T-helper 2 cell treated with Interferon-gamma antibody and Interleukin-4, amounts not matched to agents 5 μg/mL and 100 μg/mL, for 36 hours (primary cell): ENCODE data around the gene OSBPL3.

Experiments
- DNase-seq: peaks from one replicate; pipeline ENCODE4 v3.0.0; 2021; ENCODE audit warnings: low spot score
- H3K27ac Mint-ChIP-seq: one replicate; pipeline ENCODE4 v1.8.0; 2021; ENCODE audit warnings: mild to moderate bottlenecking, mixed read lengths
- H3K27me3 Mint-ChIP-seq: one replicate; pipeline ENCODE4 v1.8.0; 2021; ENCODE audit warnings: low read depth, mixed read lengths
- H3K36me3 Mint-ChIP-seq: one replicate; pipeline ENCODE4 v1.8.0; 2021; ENCODE audit warnings: low read depth, mixed read lengths
- H3K4me1 Mint-ChIP-seq: one replicate; pipeline ENCODE4 v1.8.0; 2021; ENCODE audit warnings: low read depth, mixed read lengths
- H3K4me3 Mint-ChIP-seq: one replicate; pipeline ENCODE4 v1.8.0; 2022; ENCODE audit warnings: mild to moderate bottlenecking, moderate library complexity, mixed read lengths
- H3K9me3 Mint-ChIP-seq: one replicate; pipeline ENCODE4 v1.8.0; 2021; ENCODE audit warnings: mixed read lengths

Gene OSBPL3

GRCh38 chr7:24833549-24833948 is 146.4 kb downstream of the OSBPL3 start:
- no peak overlapping the region for H3K4me3 Mint-ChIP-seq
- peaks cover 73% of the 10 kb centered on the region for H3K36me3 Mint-ChIP-seq
- H3K27me3 Mint-ChIP-seq, result no peaks in the 10 kb centered on the region
- peak overlapping the region; percentile 47 for H3K27ac Mint-ChIP-seq
- peaks cover 59% of the 10 kb centered on the region for H3K4me1 Mint-ChIP-seq
- no peak for DNase-seq
- H3K9me3 Mint-ChIP-seq, result no peaks in the 10 kb centered on the region

- H3K4me3 Mint-ChIP-seq, result no peak overlapping the region
- peaks cover 65% of the 10 kb centered on the region for H3K4me1 Mint-ChIP-seq
- H3K27ac Mint-ChIP-seq, result no peak overlapping the region
- H3K27me3 Mint-ChIP-seq, result no peaks in the 10 kb centered on the region
- no peak for DNase-seq
- H3K9me3 Mint-ChIP-seq, result no peaks in the 10 kb centered on the region
- H3K36me3 Mint-ChIP-seq, result peaks cover 79% of the 10 kb centered on the region
Observed at GRCh38 chr7:24831240-24831639, 148.7 kb downstream of the OSBPL3 start.

- H3K9me3 Mint-ChIP-seq, result no peaks in the 10 kb centered on the region
- no peaks in the 10 kb centered on the region for H3K27me3 Mint-ChIP-seq
- peaks cover 81% of the 10 kb centered on the region for H3K36me3 Mint-ChIP-seq
- peaks cover 65% of the 10 kb centered on the region for H3K4me1 Mint-ChIP-seq
- no peak overlapping the region for H3K27ac Mint-ChIP-seq
- DNase-seq, result no peak
- H3K4me3 Mint-ChIP-seq, result no peak overlapping the region
Observed at GRCh38 chr7:24830440-24831050, 149.4 kb downstream of the OSBPL3 start.

GRCh38 chr7:24829787-24830186 is 150.2 kb downstream of the OSBPL3 start:
- DNase-seq, result peak; percentile 32
- no peak overlapping the region for H3K27ac Mint-ChIP-seq
- H3K36me3 Mint-ChIP-seq, result peaks cover 83% of the 10 kb centered on the region
- no peak overlapping the region for H3K4me3 Mint-ChIP-seq
- no peaks in the 10 kb centered on the region for H3K9me3 Mint-ChIP-seq
- no peaks in the 10 kb centered on the region for H3K27me3 Mint-ChIP-seq
- H3K4me1 Mint-ChIP-seq, result peaks cover 69% of the 10 kb centered on the region

GRCh38 chr7:24828891-24829661 is 150.9 kb downstream of the OSBPL3 start:
- H3K4me3 Mint-ChIP-seq, result no peak overlapping the region
- peaks cover 83% of the 10 kb centered on the region for H3K36me3 Mint-ChIP-seq
- no peak for DNase-seq
- H3K27me3 Mint-ChIP-seq, result no peaks in the 10 kb centered on the region
- H3K27ac Mint-ChIP-seq, result peak overlapping the region; percentile 46
- peaks cover 72% of the 10 kb centered on the region for H3K4me1 Mint-ChIP-seq
- H3K9me3 Mint-ChIP-seq, result no peaks in the 10 kb centered on the region

DNA sequence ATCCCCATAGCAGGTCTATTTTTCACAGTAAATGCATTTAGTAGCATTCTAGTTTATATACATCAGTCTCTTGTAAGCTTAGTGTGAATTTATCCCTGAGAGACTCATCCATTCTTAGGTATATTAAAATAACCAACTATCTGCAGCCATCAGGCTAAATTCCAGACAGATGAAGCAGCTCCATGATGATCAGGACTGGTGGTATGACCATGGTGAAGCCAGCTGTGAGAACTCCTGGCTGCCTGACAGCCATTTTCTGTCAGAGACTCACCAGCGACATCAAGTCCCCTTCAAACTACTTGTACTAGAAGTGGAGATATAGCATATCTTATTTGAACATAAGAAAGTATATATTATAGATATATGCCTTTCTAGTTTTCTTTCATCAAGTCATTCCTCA is 152.4 kb downstream of the OSBPL3 start:
- no peak overlapping the region for H3K4me3 Mint-ChIP-seq
- no peaks in the 10 kb centered on the region for H3K27me3 Mint-ChIP-seq
- H3K9me3 Mint-ChIP-seq, result no peaks in the 10 kb centered on the region
- peaks cover 80% of the 10 kb centered on the region for H3K36me3 Mint-ChIP-seq
- H3K27ac Mint-ChIP-seq, result no peak overlapping the region
- peaks cover 71% of the 10 kb centered on the region for H3K4me1 Mint-ChIP-seq
- DNase-seq, result no peak

DNA sequence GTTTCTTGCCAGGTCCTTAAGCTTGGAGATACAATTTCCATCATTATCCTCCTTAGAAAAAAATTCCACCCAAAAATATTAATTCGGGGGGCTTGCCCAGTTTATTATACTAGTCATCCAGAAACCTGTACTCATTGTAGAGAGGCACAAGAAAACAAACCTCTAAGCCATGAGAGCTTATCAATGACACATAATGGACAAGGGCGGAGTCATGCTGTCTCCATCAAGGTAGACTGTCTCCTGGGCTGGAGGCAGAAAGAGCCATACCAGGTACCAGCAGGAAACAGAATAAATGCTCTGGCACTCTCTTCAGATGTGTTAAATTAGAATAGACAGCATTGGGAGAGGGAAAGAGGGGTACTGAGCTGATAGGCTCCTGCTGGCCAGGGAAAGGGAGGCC is 153.0 kb downstream of the OSBPL3 start:
- Mint-ChIP-seq H3K27ac (peak overlapping the region; percentile 90), H3K4me1 (peaks cover 71% of the 10 kb centered on the region), H3K36me3 (peaks cover 79% of the 10 kb centered on the region), H3K27me3 (no peaks in the 10 kb centered on the region), H3K9me3 (no peaks in the 10 kb centered on the region), H3K4me3 (peak overlapping the region; percentile 74)
- no peak for DNase-seq

- DNase-seq, result no peak
- H3K27ac Mint-ChIP-seq, result peak overlapping the region; percentile 90
- peaks cover 76% of the 10 kb centered on the region for H3K36me3 Mint-ChIP-seq
Observed at GRCh38 chr7:24826662-24827020, 153.3 kb downstream of the OSBPL3 start.

GRCh38 chr7:24825931-24826661 is 153.9 kb downstream of the OSBPL3 start:
- peak overlapping the region; percentile 90 for H3K27ac Mint-ChIP-seq
- peaks cover 73% of the 10 kb centered on the region for H3K36me3 Mint-ChIP-seq
- H3K4me1 Mint-ChIP-seq, result peaks cover 71% of the 10 kb centered on the region
- H3K4me3 Mint-ChIP-seq, result peak overlapping the region; percentile 74
- H3K9me3 Mint-ChIP-seq, result no peaks in the 10 kb centered on the region
- no peak for DNase-seq
- H3K27me3 Mint-ChIP-seq, result no peaks in the 10 kb centered on the region

More at GRCh38 chr7:24826662-24827020, 153.3 kb downstream of the OSBPL3 start:
- H3K27me3 Mint-ChIP-seq, result no peaks in the 10 kb centered on the region
- peaks cover 71% of the 10 kb centered on the region for H3K4me1 Mint-ChIP-seq
- H3K4me3 Mint-ChIP-seq, result peak overlapping the region; percentile 74
- no peaks in the 10 kb centered on the region for H3K9me3 Mint-ChIP-seq

- Mint-ChIP-seq H3K36me3 (peaks cover 66% of the 10 kb centered on the region), H3K27me3 (no peaks in the 10 kb centered on the region), H3K27ac (peak overlapping the region; percentile 7), H3K4me3 (peak overlapping the region; percentile 74), H3K4me1 (peaks cover 72% of the 10 kb centered on the region), H3K9me3 (no peaks in the 10 kb centered on the region)
- DNase-seq, result no peak
Observed at GRCh38 chr7:24825381-24825794, 154.6 kb downstream of the OSBPL3 start.

DNA sequence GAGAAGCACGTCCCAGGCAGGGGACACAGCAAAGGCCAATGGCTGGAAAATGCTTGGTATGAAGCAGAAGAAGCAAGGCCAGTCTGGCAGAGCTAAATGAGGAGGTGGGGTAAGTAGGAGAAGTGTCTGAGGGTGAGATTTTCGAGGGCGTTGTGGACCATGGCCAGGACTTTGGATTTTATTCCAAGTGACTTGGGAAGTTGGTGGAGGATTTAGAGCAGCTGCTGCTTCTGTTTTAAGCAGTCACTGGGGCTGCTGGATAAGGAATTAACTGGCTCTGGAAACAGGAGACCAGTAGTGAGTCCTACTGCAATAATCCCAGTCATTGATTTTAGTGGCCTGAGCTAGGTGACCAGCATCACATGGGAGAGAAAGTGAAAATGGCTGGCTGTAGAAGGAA is 155.1 kb downstream of the OSBPL3 start:
- H3K4me1 Mint-ChIP-seq, result peaks cover 73% of the 10 kb centered on the region
- peak overlapping the region; percentile 3 for H3K4me3 Mint-ChIP-seq
- no peaks in the 10 kb centered on the region for H3K27me3 Mint-ChIP-seq
- peak overlapping the region; percentile 7 for H3K27ac Mint-ChIP-seq
- peaks cover 64% of the 10 kb centered on the region for H3K36me3 Mint-ChIP-seq
- no peaks in the 10 kb centered on the region for H3K9me3 Mint-ChIP-seq
- DNase-seq, result no peak

DNA sequence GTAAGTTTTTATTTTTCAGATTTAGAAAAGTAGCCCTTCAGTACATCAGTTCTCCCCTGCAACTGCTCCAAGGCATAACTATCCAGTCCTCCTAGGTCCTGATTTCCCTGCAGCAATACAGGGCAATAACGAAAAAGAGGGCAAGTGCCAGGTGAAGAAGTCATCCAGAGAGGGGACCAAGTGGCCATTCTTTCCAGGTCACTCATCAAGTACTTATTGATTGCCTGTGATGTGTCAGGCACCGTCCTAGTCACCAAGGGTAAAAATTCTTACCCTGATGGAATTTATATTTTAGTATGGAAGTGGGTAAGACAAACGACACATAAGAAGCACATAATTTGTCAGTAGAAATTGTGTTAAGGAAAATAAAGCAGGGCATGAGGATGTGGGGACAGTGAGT is 155.6 kb downstream of the OSBPL3 start:
- Mint-ChIP-seq H3K4me1 (peaks cover 72% of the 10 kb centered on the region), H3K27ac (no peak overlapping the region), H3K36me3 (peaks cover 64% of the 10 kb centered on the region), H3K9me3 (no peaks in the 10 kb centered on the region), H3K27me3 (no peaks in the 10 kb centered on the region), H3K4me3 (peak overlapping the region; percentile 3)
- DNase-seq, result no peak

DNA sequence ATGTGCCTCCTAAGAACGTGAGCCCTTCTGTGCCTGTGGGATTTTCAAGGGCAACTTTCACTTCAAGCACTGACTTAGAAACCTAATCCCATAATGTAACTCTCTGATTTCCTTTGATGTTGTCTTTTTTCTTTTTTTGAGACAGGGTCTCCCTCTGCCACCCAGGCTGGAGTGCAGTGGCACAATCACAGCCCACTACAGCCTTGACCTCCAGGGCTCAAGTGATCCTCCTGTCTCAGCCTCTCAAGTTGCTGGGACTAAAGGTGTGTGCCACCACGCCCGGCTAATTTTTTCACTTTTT is 158.3 kb downstream of the OSBPL3 start:
- DNase-seq, result no peak
- Mint-ChIP-seq H3K4me3 (peak overlapping the region; percentile 64), H3K27ac (peak overlapping the region; percentile 98), H3K4me1 (peaks cover 55% of the 10 kb centered on the region), H3K9me3 (no peaks in the 10 kb centered on the region), H3K36me3 (peaks cover 63% of the 10 kb centered on the region), H3K27me3 (no peaks in the 10 kb centered on the region)

DNA sequence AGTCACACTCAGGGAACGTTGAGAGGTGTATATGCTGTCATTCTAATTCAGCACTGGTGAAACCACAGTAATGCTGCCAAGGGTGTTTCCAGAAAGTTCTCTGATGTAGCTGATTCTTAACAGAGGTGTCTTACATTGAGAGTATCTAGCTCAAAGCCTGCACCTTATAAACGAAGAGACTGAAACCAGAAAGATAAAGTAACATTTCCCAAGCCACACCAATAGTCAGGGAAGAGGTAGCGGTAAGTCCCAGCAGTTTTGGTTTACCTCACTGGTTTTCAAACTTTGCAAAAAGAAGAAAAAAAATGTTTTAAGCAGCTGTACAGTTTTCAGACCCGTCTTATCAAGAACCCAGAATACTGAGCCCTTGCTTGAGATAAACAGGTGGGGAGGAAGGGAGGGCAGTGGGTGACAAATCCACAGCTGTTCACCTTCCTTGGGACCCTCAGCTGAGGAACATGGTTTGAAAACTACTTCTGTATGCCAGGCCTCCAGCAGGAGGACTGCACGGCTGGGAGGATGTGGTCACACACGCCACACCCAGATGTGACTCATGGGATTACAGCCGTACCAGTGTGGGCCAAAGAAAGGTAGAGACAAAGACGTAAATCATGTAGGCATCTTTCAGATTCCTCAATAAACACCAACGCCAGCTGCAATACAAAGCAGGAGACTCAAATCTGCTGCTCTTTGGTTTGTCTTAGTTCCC is 158.8 kb downstream of the OSBPL3 start:
- peaks cover 63% of the 10 kb centered on the region for H3K36me3 Mint-ChIP-seq
- peak; percentile 87 for DNase-seq

More for the DNA sequence above, 158.8 kb downstream of the OSBPL3 start:
- Mint-ChIP-seq H3K4me1 (peaks cover 50% of the 10 kb centered on the region), H3K9me3 (no peaks in the 10 kb centered on the region), H3K27ac (peak overlapping the region; percentile 98), H3K4me3 (peak overlapping the region; percentile 64), H3K27me3 (no peaks in the 10 kb centered on the region)
